Measurements from ENCODE around the gene PDHX.
A peak's percentile ranks its signal among the peaks of the same experiment; 100 is the strongest.

The PDHX gene

DNA sequence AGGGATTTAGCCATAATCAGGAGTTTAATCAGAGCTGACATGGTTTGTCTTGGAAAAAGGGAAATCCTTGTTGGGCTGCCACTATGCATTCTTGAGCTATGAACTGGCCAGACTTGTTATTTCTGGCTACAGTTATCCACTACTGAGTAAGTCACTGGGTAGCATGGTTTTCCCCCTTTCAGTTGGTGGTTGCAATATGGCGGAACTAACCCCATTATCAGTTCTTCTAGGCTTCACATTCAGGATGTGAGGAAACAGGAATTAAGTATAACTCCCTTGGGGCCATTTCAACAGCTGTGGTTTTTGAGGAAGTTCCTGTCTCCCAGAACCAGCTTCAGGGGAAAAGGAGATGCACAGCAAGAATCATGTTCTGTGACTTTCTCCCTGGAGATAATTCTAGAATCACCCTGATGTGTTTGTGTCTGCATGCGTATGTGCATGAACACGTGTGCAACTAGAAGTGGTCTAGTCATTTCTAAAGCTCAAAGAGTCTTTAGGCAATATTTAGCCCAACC is 119.5 kb downstream of the PDHX start:
- DNase-seq (ENCODE audit: low spot score): peak; percentile 52
- TF ChIP-seq, protein P1, sequence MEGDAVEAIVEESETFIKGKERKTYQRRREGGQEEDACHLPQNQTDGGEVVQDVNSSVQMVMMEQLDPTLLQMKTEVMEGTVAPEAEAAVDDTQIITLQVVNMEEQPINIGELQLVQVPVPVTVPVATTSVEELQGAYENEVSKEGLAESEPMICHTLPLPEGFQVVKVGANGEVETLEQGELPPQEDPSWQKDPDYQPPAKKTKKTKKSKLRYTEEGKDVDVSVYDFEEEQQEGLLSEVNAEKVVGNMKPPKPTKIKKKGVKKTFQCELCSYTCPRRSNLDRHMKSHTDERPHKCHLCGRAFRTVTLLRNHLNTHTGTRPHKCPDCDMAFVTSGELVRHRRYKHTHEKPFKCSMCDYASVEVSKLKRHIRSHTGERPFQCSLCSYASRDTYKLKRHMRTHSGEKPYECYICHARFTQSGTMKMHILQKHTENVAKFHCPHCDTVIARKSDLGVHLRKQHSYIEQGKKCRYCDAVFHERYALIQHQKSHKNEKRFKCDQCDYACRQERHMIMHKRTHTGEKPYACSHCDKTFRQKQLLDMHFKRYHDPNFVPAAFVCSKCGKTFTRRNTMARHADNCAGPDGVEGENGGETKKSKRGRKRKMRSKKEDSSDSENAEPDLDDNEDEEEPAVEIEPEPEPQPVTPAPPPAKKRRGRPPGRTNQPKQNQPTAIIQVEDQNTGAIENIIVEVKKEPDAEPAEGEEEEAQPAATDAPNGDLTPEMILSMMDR (conservative IDR thresholded peaks at IDR 0.05; ENCODE audit: low read depth): no peak
- CTCF ChIA-PET: interaction anchor here (0.5 to 0.8 kb wide), 4 partner anchors 9 to 1647 kb away, joined by 3 read pairs; no protein-coding TSS in a partner anchor
- POLR2A ChIA-PET (ENCODE audit: low non-redundant PET): no interaction called here
- no peak overlapping the region for H3K27ac ChIP-seq

DNA sequence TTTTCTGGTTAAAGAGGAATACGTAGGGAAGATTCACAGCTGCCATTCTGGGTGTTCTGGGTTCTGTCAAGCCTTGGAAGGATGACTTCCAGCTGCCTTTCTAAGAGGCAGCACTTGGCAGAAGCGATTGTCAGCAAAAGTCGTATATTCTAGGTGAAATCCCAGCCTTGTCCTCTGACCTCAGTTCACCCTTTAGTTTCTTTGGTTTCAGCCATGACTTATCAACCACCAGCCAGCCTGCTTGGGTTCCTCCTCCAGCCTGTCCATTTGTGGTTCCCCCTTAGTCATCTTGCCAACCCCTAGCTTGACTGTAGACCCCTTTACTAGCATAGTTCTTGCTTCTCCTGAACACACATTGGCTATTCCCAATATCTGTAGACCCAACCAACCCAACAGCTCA is 120.2 kb downstream of the PDHX start:
- H3K27ac ChIP-seq: peak overlapping the region; percentile 21; the same call in 1 of the 2 replicates
- TF ChIP-seq, protein P1 (conservative IDR thresholded peaks at IDR 0.05; ENCODE audit: low read depth): no peak
- DNase-seq (ENCODE audit: low spot score): no peak
- ChIA-PET CTCF (interaction anchor here (0.6 to 0.8 kb wide), 3 partner anchors 9 to 1647 kb away, joined by 3 read pairs; no protein-coding TSS in a partner anchor), POLR2A (ENCODE audit: low non-redundant PET) (no interaction called here)

DNA sequence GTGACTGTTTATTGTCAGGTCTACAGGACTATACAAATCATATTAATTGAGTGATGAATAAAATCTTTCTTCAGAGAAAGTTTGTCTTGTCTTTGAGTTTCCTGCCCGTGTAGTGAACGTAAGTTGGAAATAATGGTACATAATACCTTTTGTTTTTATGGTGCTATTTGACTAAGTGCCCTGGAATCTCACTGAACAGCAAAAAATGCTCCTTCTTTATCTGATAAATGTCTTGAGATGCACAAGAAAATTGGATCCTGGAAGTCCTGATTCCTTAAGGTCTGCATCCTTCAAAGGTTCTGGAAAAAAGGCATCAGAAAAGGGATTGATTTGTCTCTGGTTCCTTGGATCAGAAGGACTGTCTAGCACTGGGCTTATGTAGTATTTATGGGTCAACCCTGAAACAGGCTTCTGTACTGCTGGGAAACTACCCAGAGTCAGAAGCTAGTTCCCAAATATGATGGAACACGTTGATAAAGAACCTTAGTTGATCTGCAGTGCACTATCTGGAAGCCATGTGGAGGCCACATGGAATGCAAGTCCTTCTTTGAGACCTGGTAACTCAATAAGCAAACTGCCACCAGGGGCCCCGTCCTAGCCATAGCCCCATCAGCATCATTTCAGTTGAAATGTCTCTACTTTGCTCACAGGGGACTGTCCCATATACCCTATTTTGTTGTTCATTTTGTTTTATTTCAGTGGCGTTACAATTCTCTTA is 122.0 kb downstream of the PDHX start:
- no peak for DNase-seq (ENCODE audit: low spot score)
- no peak overlapping the region for H3K27ac ChIP-seq
- ChIA-PET POLR2A (ENCODE audit: low non-redundant PET) (no interaction called here), CTCF (no interaction called here)
- TF ChIP-seq, protein P1 (conservative IDR thresholded peaks at IDR 0.05; ENCODE audit: low read depth): no peak

DNA sequence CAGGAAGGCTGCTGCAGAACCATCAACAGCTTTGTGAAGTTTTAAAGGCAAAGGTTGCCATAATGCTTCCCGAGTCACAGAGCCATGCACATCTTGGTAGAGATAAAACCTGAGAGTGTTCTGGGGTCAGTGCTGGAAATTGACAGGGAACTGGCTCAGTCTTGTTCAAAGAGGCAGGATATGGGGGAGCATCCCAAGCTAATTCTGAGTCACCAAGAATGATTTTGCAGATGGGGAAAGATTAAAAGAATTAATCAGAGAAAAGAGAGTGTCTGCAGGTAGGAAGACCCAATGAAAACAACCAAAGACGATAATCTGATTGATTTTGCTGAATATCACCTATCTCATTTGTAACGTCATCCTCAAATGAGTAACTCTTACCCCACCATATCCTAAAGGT is 122.7 kb downstream of the PDHX start:
- POLR2A ChIA-PET (ENCODE audit: low non-redundant PET): no interaction called here
- TF ChIP-seq, protein P1 (conservative IDR thresholded peaks at IDR 0.05; ENCODE audit: low read depth): no peak
- DNase-seq (ENCODE audit: low spot score): no peak
- CTCF ChIA-PET: no interaction called here
- H3K27ac ChIP-seq: no peak overlapping the region

DNA sequence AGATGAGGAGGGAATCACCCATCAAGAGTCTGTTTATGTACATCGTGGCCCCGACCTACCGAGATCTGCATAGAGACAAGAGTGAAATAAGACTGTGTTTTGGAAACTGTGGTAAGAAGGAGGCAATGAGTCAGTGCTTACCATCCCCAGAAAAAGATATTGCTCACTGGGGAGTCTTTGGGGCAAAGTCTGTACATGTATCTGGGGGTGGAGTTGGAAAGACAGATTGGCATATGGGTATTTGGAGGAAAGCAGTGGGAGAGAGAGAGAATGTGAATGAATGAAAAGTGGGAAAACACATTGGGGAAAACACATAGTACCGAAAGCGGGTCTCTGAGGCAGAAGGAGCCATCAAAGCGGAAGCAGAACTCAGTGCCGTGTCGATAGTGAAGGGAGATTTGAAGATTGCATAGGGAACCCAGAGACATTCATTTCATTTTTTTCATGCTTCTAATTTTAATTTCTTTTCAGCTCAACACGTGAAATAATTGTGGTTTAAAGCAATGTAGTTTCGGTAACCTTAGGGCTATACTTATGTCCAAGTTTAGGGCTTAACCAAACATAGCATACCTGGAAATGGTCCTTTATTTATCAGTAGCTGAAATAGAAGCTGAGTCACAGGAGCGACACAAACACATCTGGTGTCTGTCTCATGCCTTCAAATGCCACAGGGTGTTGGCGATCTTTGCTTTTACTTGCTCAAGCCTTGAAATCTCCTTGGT is 124.0 kb downstream of the PDHX start:
- DNase-seq (ENCODE audit: low spot score): peak; percentile 89
- ChIA-PET POLR2A (ENCODE audit: low non-redundant PET) (no interaction called here), CTCF (no interaction called here)
- TF ChIP-seq, protein P1 (conservative IDR thresholded peaks at IDR 0.05; ENCODE audit: low read depth): no peak
- no peak overlapping the region for H3K27ac ChIP-seq

DNA sequence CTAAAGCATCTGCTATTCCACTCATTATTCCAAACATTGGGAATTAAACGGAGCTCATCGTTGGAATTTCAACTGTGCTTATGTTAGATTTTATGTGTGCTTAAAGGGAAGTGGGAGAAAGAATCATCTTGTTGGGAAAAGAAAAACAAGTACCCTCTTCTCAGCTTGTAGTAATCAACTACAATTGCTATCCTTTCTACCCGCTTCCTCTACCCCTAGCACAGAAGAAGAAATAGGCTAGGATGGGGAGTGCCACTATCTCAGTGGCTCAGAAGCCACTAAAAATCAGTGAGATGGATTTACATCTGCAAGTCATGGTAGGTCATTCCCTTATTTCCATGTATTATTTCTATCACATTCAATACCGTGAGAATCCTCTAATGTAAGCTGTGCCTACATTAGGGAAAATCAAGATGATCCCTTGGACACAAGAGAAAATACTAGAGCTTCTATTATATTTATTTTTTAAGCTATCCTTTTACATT is 124.7 kb downstream of the PDHX start:
- TF ChIP-seq, protein P1 (conservative IDR thresholded peaks at IDR 0.05; ENCODE audit: low read depth): no peak
- ChIA-PET POLR2A (ENCODE audit: low non-redundant PET) (no interaction called here), CTCF (interaction anchor here (0.6 kb wide), 1 partner anchor 89 kb away, joined by 5 read pairs; no protein-coding TSS in a partner anchor)
- no peak overlapping the region for H3K27ac ChIP-seq
- no peak for DNase-seq (ENCODE audit: low spot score)

All from RWPE1 (cell line).